Astrocyte of the hippocampus (primary cell): ENCODE measurements around the gene DNAH14.
"Not testable (repeated sequence)": the region's sequence is repeated elsewhere in the genome, so short reads cannot be mapped to it uniquely, and the experiment has no call there.

Experiments
- DNase-seq: peaks from one replicate; pipeline ENCODE4 v3.0.0; 2011; ENCODE audit warnings: low read depth, low spot score

DNAH14 gene

GRCh38 chr1:225343618-225344017 lies 414.1 kb downstream of the DNAH14 start:
- no peak for DNase-seq

- no peak for DNase-seq
Measured at GRCh38 chr1:225347123-225347683, 417.7 kb downstream of the DNAH14 start.

- DNase-seq, result no peak
Measured at GRCh38 chr1:225348400-225348799, 418.9 kb downstream of the DNAH14 start.

- DNase-seq, result no peak
Measured at GRCh38 chr1:225349826-225350225, 420.4 kb downstream of the DNAH14 start.

GRCh38 chr1:225350872-225351271 lies 421.4 kb downstream of the DNAH14 start:
- DNase-seq, result no peak

- DNase-seq, result no peak
Measured at GRCh38 chr1:225354906-225355305, 425.4 kb downstream of the DNAH14 start.

GRCh38 chr1:225355863-225356262 lies 426.4 kb downstream of the DNAH14 start:
- no peak for DNase-seq

GRCh38 chr1:225360119-225360518 lies 430.6 kb downstream of the DNAH14 start:
- DNase-seq, result no peak

GRCh38 chr1:225361176-225361575 lies 431.7 kb downstream of the DNAH14 start:
- DNase-seq, result no peak

- DNase-seq, result no peak
Measured at GRCh38 chr1:225362805-225363204, 433.3 kb downstream of the DNAH14 start.

GRCh38 chr1:225364439-225364838 lies 435.0 kb downstream of the DNAH14 start:
- DNase-seq, result no peak

- no peak for DNase-seq
Measured at GRCh38 chr1:225366018-225366417, 436.5 kb downstream of the DNAH14 start.

- no peak for DNase-seq
Measured at GRCh38 chr1:225366552-225366951, 437.1 kb downstream of the DNAH14 start.

GRCh38 chr1:225368036-225368552 lies 438.6 kb downstream of the DNAH14 start:
- DNase-seq, result no peak

- no peak for DNase-seq
Measured at GRCh38 chr1:225371366-225372010, 442.0 kb downstream of the DNAH14 start.

GRCh38 chr1:225373155-225373554 lies 443.7 kb downstream of the DNAH14 start:
- DNase-seq, result no peak

GRCh38 chr1:225374996-225375395 lies 445.5 kb downstream of the DNAH14 start:
- DNase-seq, result no peak

- peak; percentile 72 for DNase-seq
Measured at GRCh38 chr1:225378880-225379279, 449.4 kb downstream of the DNAH14 start.

GRCh38 chr1:225380691-225381090 lies 451.2 kb downstream of the DNAH14 start:
- no peak for DNase-seq

- not testable (repeated sequence) for DNase-seq
Measured at GRCh38 chr1:225386860-225387259, 457.4 kb downstream of the DNAH14 start.

GRCh38 chr1:225388372-225388771 lies 458.9 kb downstream of the DNAH14 start:
- DNase-seq, result no peak

- DNase-seq, result no peak
Measured at GRCh38 chr1:225389843-225390242, 460.4 kb downstream of the DNAH14 start.

GRCh38 chr1:225396357-225396756 lies 466.9 kb downstream of the DNAH14 start:
- no peak for DNase-seq
